Measurements from ENCODE around the gene DSTN. TPM values are rescaled to one million over a fixed set of nuclear protein-coding genes. Genes with fewer than 3 reads are reported as not detected.
A peak's percentile ranks its signal among the peaks of the same experiment; 100 is the strongest.

The DSTN gene
- total RNA-seq, 1 donor from 2014 or later = 233 TPM

DNA sequence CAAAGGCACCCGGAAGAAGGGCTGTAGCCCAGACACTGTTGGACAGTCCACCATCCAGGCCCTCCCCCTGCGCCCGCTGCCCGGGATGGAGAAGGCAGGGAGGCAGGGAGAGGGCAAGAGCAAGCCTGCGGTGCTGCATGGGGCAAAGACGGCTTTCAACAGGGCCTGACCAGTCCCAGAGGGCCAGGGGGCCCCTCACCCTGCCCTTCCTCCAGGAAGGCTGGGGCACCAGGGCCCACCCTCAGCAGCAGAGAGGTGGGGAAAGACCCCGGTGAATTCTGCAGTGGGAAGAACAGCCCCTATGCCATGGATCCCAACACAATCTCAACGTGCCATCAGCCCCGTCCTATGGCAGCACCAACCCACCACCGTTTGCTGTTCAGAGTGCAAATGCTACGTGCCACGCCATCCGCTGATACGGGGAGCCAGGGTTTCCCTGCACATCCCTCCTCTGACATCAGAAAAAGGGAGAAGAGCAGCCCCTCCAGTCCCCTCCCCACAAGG lies 71.1 kb downstream of the DSTN start:
- no peak overlapping the region for H3K4me3 Mint-ChIP-seq (ENCODE audit: unreplicated experiment)
- H3K36me3 Mint-ChIP-seq (ENCODE audit: unreplicated experiment) = no peaks in the 10 kb centered on the region
- peaks cover 11% of the 10 kb centered on the region for H3K27me3 Mint-ChIP-seq (ENCODE audit: unreplicated experiment)
- TF ChIP-seq, protein P1, sequence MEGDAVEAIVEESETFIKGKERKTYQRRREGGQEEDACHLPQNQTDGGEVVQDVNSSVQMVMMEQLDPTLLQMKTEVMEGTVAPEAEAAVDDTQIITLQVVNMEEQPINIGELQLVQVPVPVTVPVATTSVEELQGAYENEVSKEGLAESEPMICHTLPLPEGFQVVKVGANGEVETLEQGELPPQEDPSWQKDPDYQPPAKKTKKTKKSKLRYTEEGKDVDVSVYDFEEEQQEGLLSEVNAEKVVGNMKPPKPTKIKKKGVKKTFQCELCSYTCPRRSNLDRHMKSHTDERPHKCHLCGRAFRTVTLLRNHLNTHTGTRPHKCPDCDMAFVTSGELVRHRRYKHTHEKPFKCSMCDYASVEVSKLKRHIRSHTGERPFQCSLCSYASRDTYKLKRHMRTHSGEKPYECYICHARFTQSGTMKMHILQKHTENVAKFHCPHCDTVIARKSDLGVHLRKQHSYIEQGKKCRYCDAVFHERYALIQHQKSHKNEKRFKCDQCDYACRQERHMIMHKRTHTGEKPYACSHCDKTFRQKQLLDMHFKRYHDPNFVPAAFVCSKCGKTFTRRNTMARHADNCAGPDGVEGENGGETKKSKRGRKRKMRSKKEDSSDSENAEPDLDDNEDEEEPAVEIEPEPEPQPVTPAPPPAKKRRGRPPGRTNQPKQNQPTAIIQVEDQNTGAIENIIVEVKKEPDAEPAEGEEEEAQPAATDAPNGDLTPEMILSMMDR (IDR thresholded peaks at IDR 0.05; ENCODE audit: partially characterized antibody, unreplicated experiment) = no peak
- no peak for DNase-seq
- peaks cover 40% of the 10 kb centered on the region for H3K4me1 Mint-ChIP-seq (ENCODE audit: low read depth, unreplicated experiment)
- no peak overlapping the region for H3K27ac Mint-ChIP-seq (ENCODE audit: unreplicated experiment)
- H3K9me3 Mint-ChIP-seq (ENCODE audit: unreplicated experiment) = peaks cover 12% of the 10 kb centered on the region

DNA sequence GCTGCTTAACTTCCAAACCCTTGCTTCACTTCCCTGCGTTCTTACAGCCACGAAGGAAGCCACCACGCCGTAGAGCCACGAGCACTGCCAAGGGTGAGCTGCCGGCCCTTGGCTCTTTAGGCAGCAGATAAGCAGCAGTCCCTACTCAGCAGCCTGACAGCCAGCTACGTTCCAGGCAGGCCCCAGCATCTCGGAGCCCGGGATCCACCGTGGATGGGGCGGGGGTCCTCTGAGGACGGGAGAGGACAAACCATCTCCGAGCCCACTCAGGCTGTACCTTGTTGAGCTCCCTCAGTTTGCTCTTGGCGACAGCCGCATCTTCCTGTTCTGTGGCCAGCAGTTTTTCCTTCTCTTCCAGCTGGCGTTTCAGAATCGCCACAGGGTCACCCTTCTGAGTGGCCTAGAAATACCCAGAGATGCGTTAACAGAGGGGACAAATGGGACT lies 71.7 kb downstream of the DSTN start:
- no peak for DNase-seq
- Mint-ChIP-seq H3K27me3 (ENCODE audit: unreplicated experiment) (peaks cover 4% of the 10 kb centered on the region), H3K4me3 (ENCODE audit: unreplicated experiment) (no peak overlapping the region), H3K27ac (ENCODE audit: unreplicated experiment) (no peak overlapping the region), H3K9me3 (ENCODE audit: unreplicated experiment) (peaks cover 6% of the 10 kb centered on the region), H3K36me3 (ENCODE audit: unreplicated experiment) (no peaks in the 10 kb centered on the region), H3K4me1 (ENCODE audit: low read depth, unreplicated experiment) (peaks cover 40% of the 10 kb centered on the region)
- TF ChIP-seq, protein P1 (IDR thresholded peaks at IDR 0.05; ENCODE audit: partially characterized antibody, unreplicated experiment) = no peak

GRCh38 chr20:17641993-17642392 lies 72.1 kb downstream of the DSTN start:
- H3K4me3 Mint-ChIP-seq (ENCODE audit: unreplicated experiment) = no peak overlapping the region
- H3K4me1 Mint-ChIP-seq (ENCODE audit: low read depth, unreplicated experiment) = peaks cover 40% of the 10 kb centered on the region
- peaks cover 2% of the 10 kb centered on the region for H3K9me3 Mint-ChIP-seq (ENCODE audit: unreplicated experiment)
- no peak for DNase-seq
- H3K36me3 Mint-ChIP-seq (ENCODE audit: unreplicated experiment) = no peaks in the 10 kb centered on the region
- H3K27ac Mint-ChIP-seq (ENCODE audit: unreplicated experiment) = no peak overlapping the region
- peaks cover 2% of the 10 kb centered on the region for H3K27me3 Mint-ChIP-seq (ENCODE audit: unreplicated experiment)
- TF ChIP-seq, protein P1 (IDR thresholded peaks at IDR 0.05; ENCODE audit: partially characterized antibody, unreplicated experiment) = no peak

- TF ChIP-seq, protein P1 (IDR thresholded peaks at IDR 0.05; ENCODE audit: partially characterized antibody, unreplicated experiment) = no peak
- Mint-ChIP-seq H3K9me3 (ENCODE audit: unreplicated experiment) (peaks cover 2% of the 10 kb centered on the region), H3K36me3 (ENCODE audit: unreplicated experiment) (no peaks in the 10 kb centered on the region), H3K27me3 (ENCODE audit: unreplicated experiment) (peaks cover 2% of the 10 kb centered on the region), H3K27ac (ENCODE audit: unreplicated experiment) (peak overlapping the region; percentile 43), H3K4me3 (ENCODE audit: unreplicated experiment) (no peak overlapping the region), H3K4me1 (ENCODE audit: low read depth, unreplicated experiment) (peaks cover 38% of the 10 kb centered on the region)
- DNase-seq = no peak
Observed at GRCh38 chr20:17642404-17643269, 72.8 kb downstream of the DSTN start.

Data from glutamatergic neuron (in vitro differentiated cells).